Embryonic facial prominence (tissue), 1 donor: ENCODE results near the gene KHDC1.
"Not testable (repeated sequence)": the region's sequence is repeated elsewhere in the genome, so short reads cannot be mapped to it uniquely, and the experiment has no call there.

ENCODE experiments used
- DNase-seq: peaks from one replicate; pipeline ENCODE4 v3.0.0-alpha.2; 2016; ENCODE audit errors: extremely low spot score

Gene KHDC1

DNA sequence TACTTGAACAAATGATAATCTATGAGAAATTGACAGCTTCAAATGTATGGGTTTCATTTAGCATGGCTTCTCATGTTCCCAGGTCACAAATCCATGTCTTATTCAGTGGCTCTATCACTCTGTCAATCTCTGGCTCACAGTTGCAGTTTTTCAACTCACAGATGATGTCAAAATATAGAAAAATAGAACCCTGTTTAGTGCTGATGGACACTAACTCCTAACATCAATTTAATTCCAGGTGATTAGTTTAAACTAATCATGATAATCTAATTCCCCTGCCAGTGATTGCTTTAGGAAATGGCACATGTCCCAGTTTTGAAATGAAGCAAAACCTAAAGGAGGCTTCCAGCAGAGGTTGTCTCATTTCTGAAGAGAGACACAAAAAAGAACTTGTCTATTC, 13.0 kb downstream of the KHDC1 start:
- DNase-seq, result no peak

DNA sequence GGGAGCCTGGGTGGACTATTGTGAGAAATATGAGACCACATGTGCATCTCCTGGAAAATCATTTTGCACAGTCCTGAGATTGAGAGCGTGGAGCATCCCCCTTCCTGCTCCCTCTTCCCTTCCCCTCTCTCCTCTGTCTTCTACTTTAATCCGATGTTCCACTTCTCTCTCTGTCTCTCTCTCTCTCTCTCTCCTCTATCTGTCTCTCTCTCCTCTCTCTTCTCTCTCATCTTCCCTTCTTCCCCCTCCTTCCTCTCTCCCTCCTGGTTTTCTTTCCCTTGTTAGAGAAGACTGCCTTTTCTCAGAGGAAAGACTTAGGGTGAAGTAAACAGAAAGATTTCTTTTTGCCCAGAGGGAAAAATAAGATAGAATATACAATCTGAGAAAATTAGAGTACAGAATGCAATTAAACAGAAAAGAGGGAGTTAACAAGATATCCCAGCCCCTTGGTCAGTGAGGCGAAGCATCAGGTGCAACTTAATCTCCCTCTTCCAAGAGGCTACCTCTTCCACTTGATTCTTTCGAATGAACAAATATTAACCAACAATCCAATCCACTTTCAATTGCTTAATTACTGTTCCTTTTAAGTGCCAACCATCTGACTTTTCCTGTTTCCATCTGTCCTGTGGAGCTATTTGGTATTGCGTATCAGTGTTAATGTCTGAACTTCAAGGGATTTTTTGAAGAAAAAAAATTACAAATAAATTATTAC, 14.6 kb downstream of the KHDC1 start:
- no peak for DNase-seq

DNA sequence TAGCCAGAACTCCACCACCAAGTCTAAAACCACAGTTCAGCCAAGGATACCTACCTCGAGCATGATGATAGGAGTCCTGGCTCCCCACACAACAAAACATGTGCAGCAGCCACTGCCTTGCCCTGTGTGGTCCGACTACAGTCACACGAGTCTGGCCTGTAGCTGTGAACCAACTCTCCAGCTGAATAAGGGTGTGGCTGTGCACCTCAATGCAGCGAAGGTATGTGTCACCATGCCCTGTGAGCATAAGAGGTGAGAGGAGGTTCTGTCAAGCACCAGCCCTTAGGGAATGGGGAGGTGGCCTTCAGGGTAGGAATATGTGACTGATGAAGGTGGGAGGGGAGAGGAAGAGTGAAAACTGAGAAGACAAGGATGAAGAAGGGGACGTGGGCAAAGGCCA, 21.0 kb downstream of the KHDC1 start:
- DNase-seq, result no peak

DNA sequence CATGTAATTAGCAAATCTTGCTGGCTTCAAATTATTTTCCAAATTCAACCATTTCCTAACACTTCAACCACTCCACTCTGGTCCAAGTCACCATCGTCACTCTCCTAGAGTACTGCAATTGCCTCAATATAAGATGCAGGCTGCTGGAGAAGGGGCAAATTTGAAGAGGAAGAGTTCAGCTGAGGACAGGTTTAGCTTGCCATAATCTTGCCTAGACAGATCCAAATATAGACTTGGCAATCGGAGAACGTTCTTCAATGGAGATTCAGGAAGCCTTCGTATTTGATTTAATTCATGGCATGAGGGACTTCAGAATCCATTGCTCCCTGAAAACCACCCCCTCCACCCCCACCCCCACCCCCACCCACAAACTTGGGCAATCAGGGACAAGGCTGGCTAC, 22.3 kb downstream of the KHDC1 start:
- DNase-seq, result no peak

DNA sequence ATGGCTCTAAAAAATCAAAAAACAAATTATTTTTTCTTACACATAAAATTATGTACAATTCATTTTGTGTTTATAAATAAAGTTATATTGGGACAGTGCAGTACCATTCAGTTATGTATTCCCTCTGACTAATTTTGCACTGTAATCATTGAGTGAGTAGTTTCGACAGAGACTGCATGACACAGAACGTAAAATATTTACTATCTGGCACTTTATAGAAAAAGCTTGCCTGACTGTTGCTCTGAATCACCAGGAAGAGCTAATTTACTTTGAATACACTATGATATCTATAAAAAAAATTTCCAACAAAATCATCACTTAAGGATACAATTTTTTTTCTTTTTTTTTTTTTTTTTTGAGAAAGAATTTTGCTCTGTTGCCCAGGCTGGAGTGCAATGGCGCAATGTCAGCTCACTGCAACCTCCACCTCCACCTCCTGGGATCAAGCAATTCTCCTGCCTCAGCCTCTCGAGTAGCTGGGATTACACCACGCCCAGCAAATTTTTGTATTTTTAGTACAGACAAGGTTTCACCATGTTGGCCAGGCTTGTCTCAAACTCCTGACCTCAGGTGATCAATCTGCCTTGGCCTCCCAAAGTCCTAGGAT, 26.7 kb downstream of the KHDC1 start:
- DNase-seq, result no peak

DNA sequence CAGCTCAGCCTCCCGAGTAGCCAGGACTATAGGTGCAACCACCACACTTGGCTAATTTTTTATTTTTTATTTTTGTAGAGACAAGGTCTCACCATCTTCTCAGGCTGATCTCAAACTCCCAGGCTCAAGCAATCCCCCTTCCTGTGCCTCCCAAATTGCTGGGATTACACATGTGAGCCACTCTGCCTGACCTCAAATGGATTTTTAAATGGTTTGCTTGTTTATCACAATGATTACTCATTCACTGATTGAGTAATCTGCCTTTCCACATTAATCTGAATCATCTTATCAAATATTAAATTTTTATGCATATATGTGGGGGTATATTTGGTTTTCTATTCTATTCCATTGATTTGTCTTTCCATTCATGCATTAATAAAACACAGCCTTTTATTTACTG, 28.3 kb downstream of the KHDC1 start:
- no peak for DNase-seq

DNA sequence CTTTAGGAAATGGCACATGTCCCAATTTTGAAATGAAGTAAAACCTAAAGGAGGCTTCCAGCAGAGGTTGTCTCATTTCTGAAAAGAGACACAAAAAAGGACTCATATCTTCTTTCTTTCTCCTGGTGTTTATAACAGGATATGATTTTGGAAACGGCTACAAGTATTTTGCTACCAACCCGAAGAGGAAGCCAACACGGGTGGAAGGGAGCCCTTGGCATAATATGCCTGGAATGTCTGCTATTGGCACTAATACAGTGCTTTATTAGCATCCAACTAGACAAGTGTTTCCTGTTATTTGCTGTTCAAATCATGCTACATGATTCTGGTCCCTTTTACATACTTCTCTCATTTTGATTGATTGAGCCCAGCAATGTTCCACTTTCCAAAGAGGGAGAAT, 29.0 kb downstream of the KHDC1 start:
- not testable (repeated sequence) for DNase-seq

DNA sequence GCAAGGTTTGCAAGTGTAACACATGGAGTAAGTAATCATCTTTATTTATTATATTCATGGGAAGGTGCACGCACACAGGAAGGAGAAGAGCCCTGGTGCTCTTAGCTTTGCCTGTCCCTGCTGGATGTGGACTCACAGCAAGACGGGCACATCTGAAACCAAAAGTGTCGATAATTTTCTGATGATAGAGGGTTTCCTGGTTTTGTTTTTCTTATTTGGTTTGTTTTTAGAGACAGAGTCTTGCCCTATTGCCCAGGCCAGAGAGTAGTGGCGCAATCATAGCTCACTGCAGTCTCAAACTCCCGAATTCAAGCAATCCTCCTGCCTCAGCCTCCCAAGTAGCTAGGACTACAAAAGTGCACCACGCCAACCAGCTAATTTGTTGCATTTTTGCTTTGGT, 29.9 kb downstream of the KHDC1 start:
- no peak for DNase-seq

DNA sequence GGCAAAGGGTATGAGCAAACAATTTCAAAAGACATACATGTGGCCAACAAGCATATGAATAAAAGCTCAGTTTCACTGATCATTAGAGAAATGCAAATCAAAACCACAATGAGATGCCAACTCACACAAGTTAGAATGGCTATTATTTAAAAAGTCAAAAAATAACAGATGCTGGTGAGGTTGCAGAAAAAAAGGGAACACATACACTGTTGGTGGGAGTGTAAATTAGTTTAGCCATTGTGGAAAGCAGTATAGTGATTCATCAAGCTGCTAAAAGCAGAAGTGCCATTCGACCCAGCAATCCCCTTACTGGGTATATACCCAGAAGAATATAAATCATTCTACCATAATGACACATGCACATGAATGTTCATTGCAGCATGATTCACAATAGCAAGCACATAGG, 31.0 kb downstream of the KHDC1 start:
- no peak for DNase-seq

DNA sequence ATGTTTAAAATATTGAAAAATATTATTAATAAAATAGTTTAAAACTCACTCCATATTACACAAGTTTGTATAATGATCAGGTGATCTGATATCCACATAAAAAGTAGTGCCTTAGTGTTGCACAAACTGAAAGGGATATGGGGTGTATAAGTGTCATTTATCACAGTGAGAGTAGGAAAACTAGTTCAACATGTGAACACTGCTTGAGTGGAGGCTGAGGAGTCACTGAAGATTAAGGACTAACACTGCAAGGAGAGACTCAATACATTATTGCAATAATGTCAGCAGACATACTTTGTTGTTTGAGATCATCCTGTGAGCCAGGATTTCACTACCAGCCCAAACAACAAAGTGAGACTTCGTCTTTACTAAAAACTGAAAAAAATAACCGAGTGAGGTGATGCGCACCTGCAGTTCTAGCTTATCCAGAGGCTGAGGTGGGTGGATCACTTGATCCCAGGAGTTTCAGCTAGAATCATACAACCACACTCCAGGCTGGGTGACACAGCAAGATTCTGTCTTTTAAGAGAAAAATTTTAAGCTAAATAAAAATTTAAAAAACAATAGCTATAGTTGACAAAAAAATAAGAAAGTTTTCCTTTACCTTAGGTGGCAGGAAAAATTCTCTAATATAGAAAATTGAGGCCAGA, 35.3 kb downstream of the KHDC1 start:
- no peak for DNase-seq

DNA sequence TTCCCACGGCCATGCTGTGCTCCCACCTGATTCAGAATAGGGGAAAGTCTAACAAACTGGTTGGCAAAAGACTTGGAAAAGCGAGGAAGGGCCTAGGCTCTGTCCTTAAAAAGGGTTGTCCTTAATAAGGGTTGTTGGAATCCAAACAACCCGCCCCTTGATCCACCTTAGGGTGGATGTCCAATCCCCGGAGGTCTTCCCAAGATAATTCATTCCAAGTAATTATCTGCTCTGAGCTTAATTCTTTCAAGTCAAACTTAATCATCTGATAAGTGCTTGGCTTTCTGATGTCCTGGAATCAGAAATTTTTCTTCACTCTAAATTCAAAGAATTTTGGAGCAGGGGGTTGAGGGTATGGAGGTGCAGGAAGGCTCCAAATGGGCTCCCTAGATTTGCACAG, 37.6 kb downstream of the KHDC1 start, which contains the start of gene KHDC1L:
KHDC1L (minus strand) TSS at position 101 of the 400 bp plus-strand sequence; CDS start at position 13, 88 bp downstream.
- DNase-seq, result no peak

DNA sequence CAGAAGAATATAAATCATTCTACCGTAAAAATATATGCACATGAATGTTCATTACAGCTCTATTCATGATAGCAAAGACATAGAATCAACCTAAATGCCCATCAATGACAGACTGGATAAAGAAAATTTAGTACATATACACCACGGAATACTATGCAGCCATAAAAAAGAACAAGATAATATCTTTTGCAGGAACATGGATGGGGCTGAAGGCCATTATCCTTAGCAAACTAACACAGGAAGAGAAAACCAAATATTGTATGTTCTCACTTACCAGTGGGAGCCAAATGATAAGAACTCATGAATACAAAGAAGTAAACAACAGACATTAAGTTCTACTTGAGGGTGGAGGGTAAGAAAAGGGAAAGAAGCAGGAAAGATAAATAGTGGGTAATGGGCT, 46.1 kb downstream of the KHDC1 start:
- DNase-seq, result no peak

DNA sequence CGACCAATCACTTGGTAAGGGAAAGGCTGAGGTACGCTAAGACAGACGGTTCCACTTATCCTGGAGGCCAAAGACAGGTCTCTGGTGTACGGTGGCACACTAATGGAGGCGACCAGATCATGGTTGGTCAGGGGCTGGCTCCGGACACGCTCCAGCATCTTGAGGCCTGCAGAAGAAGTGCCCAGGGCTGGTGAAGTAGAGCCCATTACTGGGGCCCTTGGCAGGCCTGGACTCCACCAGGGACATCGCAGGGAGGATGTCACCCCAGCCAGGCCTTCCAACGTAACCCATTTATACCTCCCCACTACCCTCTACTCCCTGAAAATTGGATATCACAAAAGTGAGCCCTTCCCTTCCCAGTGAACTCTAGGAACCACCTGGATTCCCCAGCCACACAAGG, 53.9 kb downstream of the KHDC1 start:
- no peak for DNase-seq

DNA sequence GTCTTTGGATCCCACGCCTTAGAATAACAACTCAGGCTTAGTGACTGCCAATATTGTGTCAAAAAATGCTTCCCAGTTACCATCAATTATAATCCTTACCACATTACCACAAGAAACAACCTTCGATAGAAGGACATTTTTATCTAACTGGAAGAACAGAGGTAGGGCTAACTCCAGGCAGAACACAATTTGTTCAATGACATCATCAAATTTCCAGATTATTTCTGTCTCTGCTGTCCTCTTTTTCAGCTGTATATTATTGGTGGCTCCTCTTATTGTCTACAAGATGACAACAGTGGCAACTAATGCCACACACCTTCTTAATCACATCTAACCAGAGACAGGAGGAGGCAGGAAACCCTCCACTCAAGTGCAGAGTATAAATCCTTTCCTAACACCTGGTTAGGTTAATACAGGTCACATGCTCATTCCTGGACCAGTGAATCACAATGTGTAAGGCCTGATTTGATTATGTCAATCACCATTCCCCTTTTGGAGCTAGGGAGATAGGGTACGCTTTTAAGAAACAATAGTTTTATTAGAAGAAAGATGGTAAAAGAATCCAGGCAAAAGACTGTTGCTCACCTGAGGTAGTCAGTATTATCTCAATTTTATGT, 55.7 kb downstream of the KHDC1 start:
- DNase-seq, result no peak

DNA sequence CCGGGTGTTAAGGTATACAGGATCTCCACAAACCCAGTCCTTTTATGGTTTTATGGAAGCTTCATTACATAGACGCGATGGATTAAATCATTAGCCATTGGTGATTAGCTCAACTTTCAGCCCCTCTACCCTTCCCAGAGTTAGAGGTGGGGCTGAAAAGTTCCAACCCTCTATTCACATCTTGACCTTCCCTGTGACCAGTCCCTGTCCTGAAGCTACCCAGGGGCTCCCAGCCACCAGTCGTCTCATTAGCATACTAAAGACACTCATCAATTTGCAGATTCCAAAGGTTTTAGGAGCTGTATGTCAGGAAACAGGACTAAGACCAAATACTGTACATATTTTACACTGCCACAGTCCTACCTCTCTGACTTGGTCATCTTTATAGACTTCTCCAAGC, 58.7 kb downstream of the KHDC1 start:
- DNase-seq, result no peak

DNA sequence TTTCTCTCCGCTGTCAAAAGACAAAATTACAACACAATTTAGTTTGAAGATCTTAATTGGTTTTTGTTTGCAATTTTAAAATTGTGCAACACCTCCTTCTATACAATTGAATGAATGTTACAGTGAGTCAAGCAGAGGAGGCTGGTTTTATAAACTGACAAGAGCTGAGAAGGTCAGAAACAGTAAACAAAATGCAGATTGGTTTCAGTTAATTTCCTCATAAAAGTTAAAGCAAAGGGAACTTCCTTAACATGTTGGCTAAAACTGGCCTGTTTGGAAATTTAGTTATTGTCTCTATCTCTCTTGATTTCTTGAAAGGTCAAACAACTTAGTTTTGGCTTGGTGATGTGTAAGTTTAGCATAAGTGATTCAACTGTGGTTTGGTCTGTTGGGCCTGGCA, 59.9 kb downstream of the KHDC1 start:
- no peak for DNase-seq

DNA sequence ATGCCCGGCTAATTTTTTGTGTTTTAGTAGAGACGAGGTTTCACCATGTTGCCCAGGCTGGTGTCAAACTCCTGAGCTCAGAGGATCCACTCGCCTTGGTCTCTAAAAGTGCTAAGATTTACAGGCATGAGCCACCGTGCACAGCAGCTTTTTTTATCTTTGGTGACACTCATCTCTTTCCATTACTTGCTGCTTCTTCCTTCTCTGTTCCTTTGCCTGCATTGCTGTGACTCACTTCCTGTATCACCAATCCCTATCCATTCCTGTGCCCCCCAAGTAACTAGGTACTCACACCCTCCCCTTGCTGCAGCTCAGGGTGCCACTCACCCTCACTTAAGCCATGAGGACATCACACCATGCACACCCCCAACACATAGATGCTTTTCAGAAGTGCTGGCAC, 62.3 kb downstream of the KHDC1 start:
- no peak for DNase-seq

DNA sequence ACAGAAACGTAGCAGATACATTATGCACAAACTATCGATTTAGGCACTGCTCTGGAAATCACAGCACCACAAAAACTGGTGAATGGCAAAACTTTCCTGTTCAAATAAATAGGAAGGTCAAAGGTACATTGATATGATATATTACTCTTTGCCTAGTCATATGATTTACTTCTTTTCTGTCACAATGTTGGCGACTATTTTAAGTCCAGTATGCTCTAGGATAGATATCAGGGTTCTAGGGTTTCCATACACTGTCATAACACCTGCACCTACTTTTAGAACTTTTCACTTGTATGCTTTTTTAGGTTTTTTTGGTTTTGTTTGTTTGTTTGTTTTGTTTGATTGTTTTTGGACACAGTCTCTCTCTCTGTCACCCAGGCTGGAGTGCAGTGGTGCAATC, 62.7 kb downstream of the KHDC1 start:
- DNase-seq, result no peak

DNA sequence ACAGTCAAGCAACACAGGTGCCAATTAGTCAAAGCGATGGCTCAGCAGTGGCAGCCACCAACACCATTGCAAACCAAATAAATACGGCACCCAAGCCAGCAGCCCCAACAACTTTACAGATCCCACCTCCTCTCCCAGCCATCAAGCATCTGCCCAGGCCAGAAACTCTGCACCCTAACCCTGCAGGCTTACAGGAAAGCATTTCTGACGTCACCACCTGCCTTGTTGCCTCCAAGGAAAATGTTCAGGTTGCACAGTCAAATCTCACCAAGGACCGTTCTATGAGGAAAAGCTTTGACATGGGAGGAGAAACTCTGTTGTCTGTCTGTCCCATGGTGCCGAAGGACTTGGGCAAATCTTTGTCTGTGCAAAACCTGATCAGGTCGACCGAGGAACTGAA, 68.3 kb downstream of the KHDC1 start:
- no peak for DNase-seq

DNA sequence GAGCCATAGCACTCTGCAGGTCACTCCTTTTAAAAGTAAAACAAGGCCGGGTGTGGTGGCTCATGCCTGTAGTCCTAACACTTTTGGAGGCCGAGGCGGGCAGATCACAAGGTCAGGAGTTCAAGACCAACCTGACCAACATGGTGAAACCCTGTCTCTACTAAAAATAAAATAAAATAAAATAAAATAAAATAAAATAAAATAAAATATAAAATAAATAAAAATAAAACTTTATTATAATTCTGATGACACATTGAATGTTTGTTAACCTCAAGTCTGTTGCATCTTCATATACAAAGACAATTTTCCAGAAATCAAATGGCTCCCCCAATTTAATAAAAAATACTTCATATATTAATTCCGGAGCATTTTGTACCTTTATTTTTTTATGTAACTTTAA, 69.7 kb downstream of the KHDC1 start:
- not testable (repeated sequence) for DNase-seq
